Heart right ventricle (tissue), 16 donors: ENCODE measurements around the gene PEX16. TPM values are rescaled to one million over a fixed set of nuclear protein-coding genes. Genes with fewer than 3 reads are reported as not detected.
A peak's percentile ranks its signal among the peaks of the same experiment; 100 is the strongest.

Experiments used
- ATAC-seq, 8 donors: fragments of 200-7000 bp; cut with Tn5 transposase; one replicate each; pipeline ENCODE4 v1.9.1; 2020; ENCODE audit warnings: mild to moderate bottlenecking in 8 of 8, moderate library complexity in 8 of 8, moderate number of reproducible peaks in 1 of 8
- DNase-seq, 2 donors: peaks; one replicate each; pipeline ENCODE4 v3.0.0-alpha.2; 2020
- H3K27ac ChIP-seq, 10 donors: fragments of 200-600 bp; sonication (generic) in 2 of 10; one replicate each; pipeline versions ENCODE4 v1.5.0 to v1.8.0; 2020 to 2022; ENCODE audit warnings: mild to moderate bottlenecking in 3 of 10
- H3K27me3 ChIP-seq, 7 donors: fragments of 200-600 bp; one replicate each; pipeline ENCODE4 v1.8.0; 2021 to 2022; ENCODE audit warnings: mild to moderate bottlenecking in 2 of 7
- H3K36me3 ChIP-seq, 9 donors: fragments of 200-600 bp; sonication (generic) in 1 of 9; one replicate each; pipeline versions ENCODE4 v1.5.0 to v1.8.0; 2020 to 2022; ENCODE audit warnings: mild to moderate bottlenecking in 2 of 9
- H3K4me1 ChIP-seq, 9 donors: fragments of 200-600 bp; sonication (generic) in 1 of 9; one replicate each; pipeline versions ENCODE4 v1.5.0 to v1.8.0; 2020 to 2022; ENCODE audit warnings: mild to moderate bottlenecking in 4 of 9
- H3K4me3 ChIP-seq, 10 donors: fragments of 200-600 bp; sonication (generic) in 2 of 10; one replicate each; pipeline versions ENCODE4 v1.5.0 to v1.8.0; 2020 to 2022; ENCODE audit warnings: mild to moderate bottlenecking in 7 of 10, moderate library complexity in 2 of 10
- H3K9me3 ChIP-seq, 11 donors: fragments of 200-600 bp in 10 of 11; sonication (generic) in 2 of 11; one replicate each; pipeline versions ENCODE4 v1.5.0 to v1.8.0; 2013 to 2022; ENCODE audit warnings: mild to moderate bottlenecking in 2 of 11, control low read depth in 1 of 11, moderate library complexity in 1 of 11
- CTCF ChIP-seq, 9 donors: fragments of 200-600 bp; sonication (generic) in 2 of 9; IDR thresholded peaks; one replicate each; pipeline versions ENCODE4 v1.5.0 to v1.8.0; 2021 to 2022; ENCODE audit warnings: antibody characterized with exemption in 9 of 9, mild to moderate bottlenecking in 5 of 9, moderate library complexity in 1 of 9
- WGBS, 2 donors: extraction: QIAGEN DNeasy Blood & Tissue Kit; methylation state at CpG; one replicate each; pipeline ENCODE4 v1.1.7; 2013; ENCODE audit warnings: inconsistent platforms in 1 of 2; 5-methylcytosine and 5-hydroxymethylcytosine counted together
- intact Hi-C, 10 donors: fragments of 100-400 bp; cut with DNase I; formaldehyde crosslinking; loops; one replicate each; pipeline versions ENCODE4 v1.11.1 to v1.14.2; 2022
- polyA plus RNA-seq, 2 donors: library from polyadenylated mRNA; stranded (reverse); fragments of 200-250 nt; gene quantifications; one replicate each; pipeline ENCODE4 v1.2.3, GENCODE V29; 2013
- total RNA-seq, 10 donors: library from RNA; stranded (reverse); fragmentation: NEBNext Ultra II Directional in 3 of 10; extraction: Animal tissue kit (Norgen Biotek cat#: 25700) in 3 of 10; gene quantifications; one replicate each; pipeline versions ENCODE4 v1.2.1 to v1.2.4, GENCODE V29; 2021 to 2023
- donor health status: Arrhythmogenic right ventricular cardiomyopathy.
- donor health status: ischemic (EF 13 %, LVEDD 7.1; RV severe dilation, severe dysfunction).
- donor health status: healthy with polysubstance abuse.
- donor health status: DM: no; HTN: yes; CAD: no.
- donor health status: DM: no; HTN: no; CAD: no.
- donor health status: ischemic (EF 25% LVEDD 6.9; RV normal size, moderate dysfunction).
- donor health status: ischemic (EF 25% LVEDD 5.7; RV mildly dilated, moderate dysfunction).
- donor health status: healthy.
- donor health status: DM: yes; HTN: yes; CAD: no.
- donor health status: Ischemic cardiomyopathy.
- donor health status: ischemic (EF 35%, LVEDD 5.7; RV mildly dilated, moderate dysfunction).
- donor health status: nonischemic (EF 11% LVEDD 7.7; RV severe dilation, severe dysfunction).
- donor health status: DM: yes; HTN: yes; CAD: no.
- donor health status: PGD.
- donor health status: ischemic (EF 29% LVEDD 5.4; RV normal size, mild dysfunction).
- donor health status: nonischemic (EF 23%, LVEDD 6.1; RV moderate dilation, normal function).

PEX16 gene
- total and polyA plus RNA-seq, 12 donors: 10.8 to 25.4 (median 13.9) TPM

GRCh38 chr11:45960387-45961095, 42.9 kb upstream of the PEX16 start:
- DNase-seq (no peak), ATAC-seq (peak in 3 of 8 donors; percentile 48 to 56 (median 49))
- Histone ChIP-seq H3K36me3 (peaks cover 0 to 62% (median 4%) of the 10 kb centered on the region in 9 donors), H3K27me3 (no peaks in the 10 kb centered on the region), H3K4me3 (no peak overlapping the region), H3K27ac (peak overlapping the region in 3 of 10 donors; percentile 5 to 47 (median 46)), H3K9me3 (peaks cover 0 to 6% (median 0%) of the 10 kb centered on the region in 11 donors), H3K4me1 (peaks cover 0 to 34% (median 12%) of the 10 kb centered on the region in 9 donors)
- intact Hi-C loops: loop anchor here in 4 of 10 donors (10.0 kb wide), 3 partner anchors 54 to 354 kb away; no protein-coding TSS in a partner anchor
- TF ChIP-seq CTCF (IDR thresholded peaks at IDR 0.05): no peak
- WGBS, 2 donors: 60 to 62% methylated on average over 4 of the region's 4 CpGs

- H3K4me3 ChIP-seq: no peak overlapping the region
- whole genome bisulfite sequencing, 2 donors: 64 to 75% methylated on average over 1 of the region's 1 CpG
- peaks cover 0 to 33% (median 12%) of the 10 kb centered on the region in 9 donors for H3K4me1 ChIP-seq
- H3K27me3 ChIP-seq: no peaks in the 10 kb centered on the region
- peaks cover 0 to 62% (median 3%) of the 10 kb centered on the region in 9 donors for H3K36me3 ChIP-seq
- no peak for TF ChIP-seq CTCF (IDR thresholded peaks at IDR 0.05)
- peak overlapping the region in 3 of 10 donors; percentile 5 to 47 (median 46) for H3K27ac ChIP-seq
- H3K9me3 ChIP-seq: peaks cover 0 to 6% (median 0%) of the 10 kb centered on the region in 11 donors
- DNase-seq: no peak
- intact Hi-C loops: loop anchor here in 4 of 10 donors (10.0 kb wide), 3 partner anchors 55 to 355 kb away; no protein-coding TSS in a partner anchor
- ATAC-seq: peak in 5 of 8 donors; percentile 15 to 70 (median 56)
Observed at GRCh38 chr11:45959851-45960250, 42.2 kb upstream of the PEX16 start.

- WGBS, 2 donors: 89 to 100% methylated on average over 1 of the region's 1 CpG
- peaks cover 0 to 9% (median 0%) of the 10 kb centered on the region in 9 donors for H3K4me1 ChIP-seq
- H3K36me3 ChIP-seq: peaks cover 0 to 100% (median 51%) of the 10 kb centered on the region in 9 donors
- H3K27me3 ChIP-seq: no peaks in the 10 kb centered on the region
- no peak for TF ChIP-seq CTCF (IDR thresholded peaks at IDR 0.05)
- intact Hi-C loops: no loop called here
- no peaks in the 10 kb centered on the region for H3K9me3 ChIP-seq
- H3K4me3 ChIP-seq: no peak overlapping the region
- H3K27ac ChIP-seq: no peak overlapping the region
- ATAC-seq (peak in 2 of 8 donors; percentile 16 to 38), DNase-seq (no peak)
Observed at GRCh38 chr11:45949992-45950407, 32.3 kb upstream of the PEX16 start.

- no peak for ATAC-seq
- intact Hi-C loops: no loop called here
- H3K36me3 ChIP-seq: peaks cover 0 to 100% (median 49%) of the 10 kb centered on the region in 9 donors
Observed at GRCh38 chr11:45948356-45948755, 30.7 kb upstream of the PEX16 start.

More at GRCh38 chr11:45948356-45948755, 30.7 kb upstream of the PEX16 start:
- H3K4me1 ChIP-seq: peaks cover 0 to 9% (median 0%) of the 10 kb centered on the region in 9 donors
- TF ChIP-seq CTCF (IDR thresholded peaks at IDR 0.05): no peak
- H3K9me3 ChIP-seq: no peaks in the 10 kb centered on the region
- no peak overlapping the region for H3K27ac ChIP-seq
- H3K4me3 ChIP-seq: no peak overlapping the region
- DNase-seq: no peak
- WGBS, 2 donors: 91 to 94% methylated on average over 3 of the region's 3 CpGs
- no peaks in the 10 kb centered on the region for H3K27me3 ChIP-seq
